GM18526 (cell line): ENCODE data around the gene C4B.

Source experiments
- POLR2A ChIP-seq: IDR thresholded peaks from 3 replicates; pipeline ENCODE4 v1.6.1; 2011; ENCODE audit not compliant: insufficient read length; ENCODE audit errors: extremely low read depth

C4B gene

GRCh38 chr6:32082935-32083334, 68.3 kb downstream of the C4B start:
- TF ChIP-seq POLR2A, result no peak

- no peak for TF ChIP-seq POLR2A
Measured at GRCh38 chr6:32083812-32084768, 69.5 kb downstream of the C4B start.

GRCh38 chr6:32084780-32085179, 70.2 kb downstream of the C4B start:
- TF ChIP-seq POLR2A, result no peak
